Spleen (tissue), 11 donors: ENCODE data around the gene PTH1R. TPM values are rescaled to one million over a fixed set of nuclear protein-coding genes. Genes with fewer than 3 reads are reported as not detected.
A peak's percentile ranks its signal among the peaks of the same experiment; 100 is the strongest.

Source experiments
- DNase-seq: peaks from one replicate; pipeline ENCODE4 v3.0.0-alpha.2; 2020
- H3K27ac ChIP-seq, 8 donors: fragments of 200-600 bp; sonication (generic) in 7 of 8; 1 replicate in 4 of 8; 2 replicates in 4 of 8; pipeline versions ENCODE4 v1.5.0 to v1.8.0; 2016 to 2021; ENCODE audit warnings: inconsistent platforms in 4 of 8, mild to moderate bottlenecking in 4 of 8, moderate library complexity in 1 of 8
- H3K27me3 ChIP-seq, 7 donors: fragments of 200-600 bp; sonication (generic) in 6 of 7; replicated peaks in 1 of 7; 1 replicate in 4 of 7; 2 replicates in 3 of 7; pipeline versions ENCODE4 v1.5.0 to v1.8.0; 2016 to 2021; ENCODE audit warnings: inconsistent platforms in 3 of 7, mild to moderate bottlenecking in 1 of 7
- H3K36me3 ChIP-seq, 6 donors: fragments of 200-600 bp; sonication (generic) in 5 of 6; 1 replicate in 4 of 6; 2 replicates in 2 of 6; pipeline versions ENCODE4 v1.5.0 to v1.8.0; 2016 to 2021; ENCODE audit warnings: inconsistent platforms in 2 of 6
- H3K4me1 ChIP-seq, 6 donors: fragments of 200-600 bp; sonication (generic) in 5 of 6; 1 replicate in 3 of 6; 2 replicates in 3 of 6; pipeline versions ENCODE4 v1.5.0 to v1.8.0; 2016 to 2021; ENCODE audit warnings: inconsistent platforms in 3 of 6
- H3K4me3 ChIP-seq, 8 donors: fragments of 200-600 bp; sonication (generic) in 7 of 8; 1 replicate in 4 of 8; 2 replicates in 4 of 8; pipeline versions ENCODE4 v1.5.0 to v1.8.0; 2016 to 2021; ENCODE audit warnings: inconsistent platforms in 4 of 8, mild to moderate bottlenecking in 4 of 8, moderate library complexity in 2 of 8
- H3K9me3 ChIP-seq, 8 donors: fragments of 200-600 bp; sonication (generic) in 7 of 8; 1 replicate in 4 of 8; 2 replicates in 4 of 8; pipeline versions ENCODE4 v1.5.0 to v1.8.0; 2016 to 2021; ENCODE audit warnings: inconsistent platforms in 4 of 8
- POLR2A ChIP-seq, 3 donors: fragments of 450-650 bp; IDR thresholded peaks; one replicate each; pipeline ENCODE4 v1.5.1; 2017; ENCODE audit warnings: antibody characterized with exemption in 3 of 3, mild to moderate bottlenecking in 1 of 3
- POLR2AphosphoS5 ChIP-seq, 3 donors: sonication (generic); formaldehyde crosslinking; IDR thresholded peaks; one replicate each; pipeline ENCODE4 v1.5.1; 2017; ENCODE audit warnings: antibody characterized with exemption in 3 of 3
- WGBS, 5 donors: extraction: QIAGEN DNeasy Blood & Tissue Kit in 3 of 5; methylation state at CpG; one replicate each; pipeline versions ENCODE4 v1.1.5 to v1.1.7; 2013 to 2018; 5-methylcytosine and 5-hydroxymethylcytosine counted together
- intact Hi-C: fragments of 100-400 bp; cut with DNase I; formaldehyde crosslinking; loops from one replicate; pipeline ENCODE4 v1.15.0; 2023; ENCODE audit warnings: low total_unique reads
- polyA plus RNA-seq, 3 donors: library from polyadenylated mRNA; stranded (reverse); fragments of 200-250 nt; gene quantifications; one replicate each; pipeline ENCODE4 v1.2.1, GENCODE V29; 2013
- total RNA-seq, 7 donors: library from RNA; depleted of rRNA in 3 of 7; stranded (reverse); fragments of >200 nt in 3 of 7; fragmentation: NEBNext Ultra II Directional in 4 of 7; extraction: Animal tissue kit (Norgen Biotek cat#: 25700) in 4 of 7; gene quantifications; one replicate each; pipeline versions ENCODE4 v1.1.0 to v1.2.1, GENCODE V29; 2016 to 2021
- TF ChIP-seq, protein P1 (sequence below), 11 experiments: fragments of 200-600 bp in 7 of 11; fragments of 450-650 bp in 4 of 11; sonication (generic) in 4 of 11; IDR thresholded peaks in 8 of 11; conservative IDR thresholded peaks in 3 of 11; 1 replicate in 7 of 11; 2 replicates in 4 of 11; pipeline versions ENCODE4 v1.4.0 to v1.8.0; 2016 to 2021; ENCODE audit warnings: antibody characterized with exemption in 11 of 11, inconsistent platforms in 4 of 11, mild to moderate bottlenecking in 1 of 11
- donor health status: healthy with polysubstance abuse.
- donor health status: DM: no; HTN: no; CAD: no; lungs with moderate emphysema.
- donor health status: DM: no; HTN: no; CAD: no.
- donor health status: Bipolar disorder and iron deficiency.
- donor health status: healthy.
- donor health status: DM: no; HTN: no; CAD: no.
- donor health status: DM: yes; HTN: yes; CAD: no.

Gene PTH1R
- total and polyA plus RNA-seq, 10 donors: 5.1 to 190 (median 34.1) TPM

DNA sequence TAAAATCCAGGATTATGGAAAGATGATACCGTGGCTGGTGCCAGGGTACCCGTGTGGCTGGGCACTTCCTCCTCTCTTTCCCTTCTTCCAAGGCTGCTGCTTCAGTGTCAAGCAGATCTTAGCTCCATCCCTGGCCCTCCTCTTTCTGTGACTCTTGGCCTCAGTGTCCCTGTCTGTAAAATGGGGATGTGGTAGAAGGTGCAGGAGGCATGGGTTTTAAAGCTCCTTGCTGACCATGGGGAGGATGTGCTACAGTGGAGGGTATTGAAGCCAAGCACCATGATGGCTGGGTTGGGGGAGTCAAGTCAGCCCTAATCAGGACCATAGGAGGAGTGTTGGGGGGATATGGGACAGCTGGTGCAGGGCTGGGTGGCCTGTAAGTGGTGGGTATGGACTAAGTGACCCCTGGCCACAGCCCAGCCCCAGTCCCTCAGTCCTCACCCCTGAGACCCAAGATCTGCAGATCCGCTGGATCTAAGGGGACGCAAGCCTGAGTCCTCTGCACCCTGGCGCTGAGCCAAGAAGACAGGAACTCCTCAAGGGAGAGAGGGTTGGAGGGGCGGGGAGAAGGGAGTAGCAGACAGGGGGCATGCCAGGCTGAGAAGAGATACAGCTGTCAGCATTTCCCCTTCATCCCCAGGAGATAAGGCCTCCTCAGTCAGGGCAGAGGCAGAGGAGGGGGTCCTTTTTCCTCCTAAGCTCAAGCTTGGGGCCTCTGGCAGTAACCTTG is 12.0 kb downstream of the PTH1R start:
- DNase-seq: no peak
- H3K9me3 ChIP-seq: no peaks in the 10 kb centered on the region
- no peak overlapping the region for H3K4me3 ChIP-seq
- intact Hi-C loops: no loop called here
- 31 to 46% (median 39%) methylated on average over 6 of the region's 6 CpGs for WGBS, 5 donors
- peaks cover 0 to 78% (median 6%) of the 10 kb centered on the region in 7 donors for H3K27me3 ChIP-seq
- no peak for TF ChIP-seq POLR2A (IDR thresholded peaks at IDR 0.05)
- peak in 1 of 3 donors; percentile 46 for TF ChIP-seq POLR2AphosphoS5 (IDR thresholded peaks at IDR 0.05)
- TF ChIP-seq, protein P1, sequence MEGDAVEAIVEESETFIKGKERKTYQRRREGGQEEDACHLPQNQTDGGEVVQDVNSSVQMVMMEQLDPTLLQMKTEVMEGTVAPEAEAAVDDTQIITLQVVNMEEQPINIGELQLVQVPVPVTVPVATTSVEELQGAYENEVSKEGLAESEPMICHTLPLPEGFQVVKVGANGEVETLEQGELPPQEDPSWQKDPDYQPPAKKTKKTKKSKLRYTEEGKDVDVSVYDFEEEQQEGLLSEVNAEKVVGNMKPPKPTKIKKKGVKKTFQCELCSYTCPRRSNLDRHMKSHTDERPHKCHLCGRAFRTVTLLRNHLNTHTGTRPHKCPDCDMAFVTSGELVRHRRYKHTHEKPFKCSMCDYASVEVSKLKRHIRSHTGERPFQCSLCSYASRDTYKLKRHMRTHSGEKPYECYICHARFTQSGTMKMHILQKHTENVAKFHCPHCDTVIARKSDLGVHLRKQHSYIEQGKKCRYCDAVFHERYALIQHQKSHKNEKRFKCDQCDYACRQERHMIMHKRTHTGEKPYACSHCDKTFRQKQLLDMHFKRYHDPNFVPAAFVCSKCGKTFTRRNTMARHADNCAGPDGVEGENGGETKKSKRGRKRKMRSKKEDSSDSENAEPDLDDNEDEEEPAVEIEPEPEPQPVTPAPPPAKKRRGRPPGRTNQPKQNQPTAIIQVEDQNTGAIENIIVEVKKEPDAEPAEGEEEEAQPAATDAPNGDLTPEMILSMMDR (IDR thresholded peaks at IDR 0.05 in 8 of 11, conservative IDR thresholded peaks at IDR 0.05 in 3 of 11): no peak
- peak overlapping the region in 4 of 8 donors; percentile 8 to 35 (median 27) for H3K27ac ChIP-seq
- H3K4me1 ChIP-seq: peaks cover 6 to 70% (median 27%) of the 10 kb centered on the region in 6 donors
- no peaks in the 10 kb centered on the region for H3K36me3 ChIP-seq

DNA sequence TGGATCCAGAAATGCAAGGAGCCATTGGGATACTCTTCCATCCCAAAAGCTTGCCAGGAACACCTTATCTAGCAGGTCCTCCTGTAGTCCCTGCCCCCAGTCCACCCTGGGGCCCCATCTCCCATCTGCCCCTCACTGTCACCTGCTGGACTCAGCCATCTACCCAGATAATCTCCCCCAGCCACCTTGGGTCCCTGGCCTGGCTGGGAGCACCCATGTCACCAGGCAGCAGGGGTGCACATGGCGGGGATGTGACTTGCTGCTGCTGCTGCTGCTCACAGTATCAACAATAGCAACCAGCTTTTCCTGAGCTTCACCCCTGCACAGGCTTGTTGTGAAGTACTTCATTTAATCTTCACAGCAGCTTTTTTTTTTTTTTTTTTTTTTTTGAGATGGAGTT is 12.6 kb downstream of the PTH1R start:
- H3K36me3 ChIP-seq: no peaks in the 10 kb centered on the region
- no peak for DNase-seq
- H3K27ac ChIP-seq: peak overlapping the region in 2 of 8 donors; percentile 21 to 35
- peaks cover 6 to 72% (median 27%) of the 10 kb centered on the region in 6 donors for H3K4me1 ChIP-seq
- peaks cover 0 to 79% (median 4%) of the 10 kb centered on the region in 7 donors for H3K27me3 ChIP-seq
- 73 to 100% (median 100%) methylated on average over 1 of the region's 1 CpG for WGBS, 5 donors
- no peak for TF ChIP-seq POLR2AphosphoS5 (IDR thresholded peaks at IDR 0.05)
- intact Hi-C loops: no loop called here
- H3K4me3 ChIP-seq: no peak overlapping the region
- H3K9me3 ChIP-seq: no peaks in the 10 kb centered on the region

GRCh38 chr3:46891132-46891531 is 13.6 kb downstream of the PTH1R start:
- intact Hi-C loops: no loop called here
- TF ChIP-seq, protein P1 (IDR thresholded peaks at IDR 0.05 in 8 of 11, conservative IDR thresholded peaks at IDR 0.05 in 3 of 11): no peak
- TF ChIP-seq POLR2AphosphoS5 (IDR thresholded peaks at IDR 0.05): no peak
- TF ChIP-seq POLR2A (IDR thresholded peaks at IDR 0.05): no peak
- 79 to 86% (median 82%) methylated on average over 3 of the region's 3 CpGs for WGBS, 5 donors
- H3K27me3 ChIP-seq: peaks cover 0 to 77% (median 4%) of the 10 kb centered on the region in 7 donors
- H3K4me3 ChIP-seq: no peak overlapping the region
- H3K36me3 ChIP-seq: no peaks in the 10 kb centered on the region
- peak overlapping the region in 1 of 8 donors; percentile 32 for H3K27ac ChIP-seq
- H3K9me3 ChIP-seq: no peaks in the 10 kb centered on the region
- no peak for DNase-seq
- H3K4me1 ChIP-seq: peaks cover 6 to 74% (median 27%) of the 10 kb centered on the region in 6 donors

DNA sequence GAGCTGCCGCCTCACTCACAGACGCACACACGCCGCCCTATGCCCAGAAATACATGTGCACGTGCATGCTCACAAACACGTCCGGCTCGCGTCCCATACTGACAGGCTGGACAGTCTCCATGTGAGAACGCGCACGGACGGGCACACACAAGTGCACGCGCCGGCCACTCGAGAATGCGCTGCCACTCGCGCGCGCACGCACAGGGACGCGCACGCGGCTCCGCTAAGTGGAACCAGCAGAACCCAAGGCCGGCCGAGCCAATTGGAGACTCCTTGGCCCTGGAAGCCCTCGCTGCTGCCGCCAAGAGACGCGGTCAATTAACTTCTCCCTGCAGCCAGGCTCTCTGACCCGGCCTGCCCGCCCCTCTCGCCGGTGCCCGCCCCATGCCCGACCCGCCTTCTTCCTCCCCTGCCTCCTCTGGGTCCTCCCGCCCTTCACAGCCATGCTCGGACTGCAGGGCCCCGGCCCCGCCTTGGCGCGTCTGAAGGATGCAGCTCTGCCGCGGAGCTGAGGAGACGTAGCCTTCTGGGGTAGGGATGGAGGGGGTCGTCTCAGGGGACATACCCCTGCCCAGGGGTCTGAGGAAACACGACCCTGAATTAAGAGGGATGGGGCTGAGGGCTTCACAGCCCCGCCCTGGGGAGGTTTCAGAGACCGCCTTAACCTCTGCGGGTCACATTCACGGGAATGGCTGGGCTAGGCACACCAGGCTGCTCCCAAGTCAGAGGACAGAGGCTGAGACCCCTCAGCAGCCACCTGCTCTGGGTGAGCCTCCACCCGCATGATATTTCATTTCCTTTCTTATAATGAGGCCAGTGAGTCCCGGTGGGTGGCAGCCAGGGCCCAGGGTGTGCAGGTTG is 15.0 kb downstream of the PTH1R start:
- intact Hi-C loops: no loop called here
- H3K9me3 ChIP-seq: no peaks in the 10 kb centered on the region
- H3K36me3 ChIP-seq: no peaks in the 10 kb centered on the region
- 2 to 8% (median 7%) methylated on average over 31 to 58 of the region's 58 CpGs for WGBS, 5 donors
- peak overlapping the region; percentile 14 to 70 (median 42) for H3K4me3 ChIP-seq
- DNase-seq: peak; percentile 89
- H3K27ac ChIP-seq: peak overlapping the region in 3 of 8 donors; percentile 31 to 34 (median 32)
- H3K4me1 ChIP-seq: peaks cover 6 to 74% (median 27%) of the 10 kb centered on the region in 6 donors
- peaks cover 0 to 70% (median 4%) of the 10 kb centered on the region in 7 donors for H3K27me3 ChIP-seq
- TF ChIP-seq, protein P1 (IDR thresholded peaks at IDR 0.05 in 8 of 11, conservative IDR thresholded peaks at IDR 0.05 in 3 of 11): peak in 1 of 11 experiments; percentile 23
- TF ChIP-seq POLR2A (IDR thresholded peaks at IDR 0.05) (no peak), POLR2AphosphoS5 (IDR thresholded peaks at IDR 0.05) (peak in 2 of 3 donors; percentile 66 to 82)
